HepG2 (cell line): ENCODE measurements around the gene KSR1. TPM values are rescaled to one million over a fixed set of nuclear protein-coding genes. Genes with fewer than 3 reads are reported as not detected.

Experiments
- CHD4 ChIP-seq: fragments of 200-600 bp; sonication (generic); IDR thresholded peaks from 2 replicates; pipeline ENCODE4 v1.7.0; 2017; ENCODE audit warnings: mild to moderate bottlenecking, low read length, borderline replicate concordance
- HNF1A ChIP-seq, 2 experiments: sonication (generic) in 1 of 2; formaldehyde crosslinking in 1 of 2; IDR thresholded peaks; 2 replicates each; pipeline versions ENCODE4 v1.4.0 to v1.6.1; 2016 to 2020; ENCODE audit warnings: borderline replicate concordance in 1 of 2, low read depth in 1 of 2, mild to moderate bottlenecking in 1 of 2, missing genetic modification reagents in 1 of 2
- MLXIP ChIP-seq: sonication (generic); formaldehyde crosslinking; IDR thresholded peaks from 2 replicates; pipeline ENCODE4 v1.9.0; 2021; ENCODE audit warnings: missing genetic modification reagents, borderline replicate concordance
- SMAD3 ChIP-seq: sonication (generic); formaldehyde crosslinking; IDR thresholded peaks from 2 replicates; pipeline ENCODE4 v1.4.0; 2020; ENCODE audit warnings: missing genetic modification reagents
- THRA ChIP-seq: sonication (generic); formaldehyde crosslinking; IDR thresholded peaks from 2 replicates; pipeline ENCODE4 v1.4.0; 2020; ENCODE audit warnings: missing genetic modification reagents, borderline replicate concordance
- ZNF124 ChIP-seq: sonication (generic); formaldehyde crosslinking; IDR thresholded peaks from 2 replicates; pipeline ENCODE4 v1.4.0; 2020; ENCODE audit warnings: missing genetic modification reagents
- polyA plus RNA-seq, 8 experiments: library from polyadenylated mRNA; depleted of rRNA in 3 of 8; stranded (reverse) in 7 of 8; unstranded in 1 of 8; fragments of >200 nt; fragmentation: Illumina TruSeq in 4 of 8; extraction: Trizol in 4 of 8; gene quantifications; 2 replicates each; pipeline versions ENCODE4 v1.2.1 to v1.2.3, GENCODE V29; 2011 to 2016; ENCODE audit warnings: low read depth in 4 of 8, missing spikeins in 1 of 8, mixed read lengths in 1 of 8; ENCODE audit not compliant: insufficient read depth in 1 of 8
- total RNA-seq, 5 experiments: library from RNA; depleted of rRNA; stranded (reverse); fragments of >200 nt; fragmentation: Illumina TruSeq; extraction: Trizol; gene quantifications; 2 replicates each; pipeline ENCODE4 v1.2.3, GENCODE V29; 2016; ENCODE audit warnings: low read depth in 1 of 5

The KSR1 gene
- total and polyA plus RNA-seq, 2 of the 13 experiments (the other 11 are each of a cell fraction or from before 2014, with no cell fraction given), result 10.1 to 16.6 TPM

- TF ChIP-seq MLXIP (CRISPR knock-in tag), result no peak
- no peak for TF ChIP-seq SMAD3 (CRISPR knock-in tag)
- no peak for TF ChIP-seq HNF1A (IDR thresholded peaks at IDR 0.05; ENCODE audit: low read depth)
- TF ChIP-seq HNF1A (CRISPR knock-in tag; IDR thresholded peaks at IDR 0.05; ENCODE audit: borderline replicate concordance), result no peak
- TF ChIP-seq CHD4, result no peak
- TF ChIP-seq ZNF124 (CRISPR knock-in tag), result no peak
- TF ChIP-seq THRA (CRISPR knock-in tag), result no peak
These were observed 194.6 kb downstream of the KSR1 start (continued) for GRCh38 chr17:27650836-27651235.
